HG03108 (cell line): ENCODE measurements around the gene GRID1.

Experiments
- ATAC-seq: cut with Tn5 transposase; IDR thresholded peaks from one replicate; pipeline ENCODE4 v1.9.1; 2021; ENCODE audit warnings: moderate library complexity; ENCODE audit not compliant: unreplicated experiment

Gene GRID1

GRCh38 chr10:86295351-86295750 is 71.2 kb downstream of the GRID1 start:
- ATAC-seq = no peak

GRCh38 chr10:86294346-86295265 is 72.0 kb downstream of the GRID1 start:
- ATAC-seq = no peak

GRCh38 chr10:86293396-86293791 is 73.2 kb downstream of the GRID1 start:
- no peak for ATAC-seq

GRCh38 chr10:86292462-86293395 is 73.9 kb downstream of the GRID1 start:
- no peak for ATAC-seq

- ATAC-seq = no peak
These were observed 74.8 kb downstream of the GRID1 start for GRCh38 chr10:86291616-86292340.

GRCh38 chr10:86290933-86291615 is 75.5 kb downstream of the GRID1 start:
- no peak for ATAC-seq

- no peak for ATAC-seq
These were observed 77.1 kb downstream of the GRID1 start for GRCh38 chr10:86289577-86289868.

GRCh38 chr10:86288695-86289576 is 77.7 kb downstream of the GRID1 start:
- no peak for ATAC-seq

GRCh38 chr10:86287966-86288579 is 78.5 kb downstream of the GRID1 start:
- ATAC-seq = no peak

- ATAC-seq = no peak
These were observed 79.3 kb downstream of the GRID1 start for GRCh38 chr10:86287110-86287793.

- ATAC-seq = no peak
These were observed 80.1 kb downstream of the GRID1 start for GRCh38 chr10:86286236-86287109.

- no peak for ATAC-seq
These were observed 81.3 kb downstream of the GRID1 start for GRCh38 chr10:86285136-86285790.

- ATAC-seq = no peak
These were observed 82.1 kb downstream of the GRID1 start for GRCh38 chr10:86284355-86285105.

- ATAC-seq = no peak
These were observed 82.9 kb downstream of the GRID1 start for GRCh38 chr10:86283466-86284287.

GRCh38 chr10:86282664-86283465 is 83.7 kb downstream of the GRID1 start:
- no peak for ATAC-seq
